Measurements from ENCODE around the gene MXD3.
"Not testable (repeated sequence)": the region's sequence is repeated elsewhere in the genome, so short reads cannot be mapped to it uniquely, and the experiment has no call there.

Gene MXD3

DNA sequence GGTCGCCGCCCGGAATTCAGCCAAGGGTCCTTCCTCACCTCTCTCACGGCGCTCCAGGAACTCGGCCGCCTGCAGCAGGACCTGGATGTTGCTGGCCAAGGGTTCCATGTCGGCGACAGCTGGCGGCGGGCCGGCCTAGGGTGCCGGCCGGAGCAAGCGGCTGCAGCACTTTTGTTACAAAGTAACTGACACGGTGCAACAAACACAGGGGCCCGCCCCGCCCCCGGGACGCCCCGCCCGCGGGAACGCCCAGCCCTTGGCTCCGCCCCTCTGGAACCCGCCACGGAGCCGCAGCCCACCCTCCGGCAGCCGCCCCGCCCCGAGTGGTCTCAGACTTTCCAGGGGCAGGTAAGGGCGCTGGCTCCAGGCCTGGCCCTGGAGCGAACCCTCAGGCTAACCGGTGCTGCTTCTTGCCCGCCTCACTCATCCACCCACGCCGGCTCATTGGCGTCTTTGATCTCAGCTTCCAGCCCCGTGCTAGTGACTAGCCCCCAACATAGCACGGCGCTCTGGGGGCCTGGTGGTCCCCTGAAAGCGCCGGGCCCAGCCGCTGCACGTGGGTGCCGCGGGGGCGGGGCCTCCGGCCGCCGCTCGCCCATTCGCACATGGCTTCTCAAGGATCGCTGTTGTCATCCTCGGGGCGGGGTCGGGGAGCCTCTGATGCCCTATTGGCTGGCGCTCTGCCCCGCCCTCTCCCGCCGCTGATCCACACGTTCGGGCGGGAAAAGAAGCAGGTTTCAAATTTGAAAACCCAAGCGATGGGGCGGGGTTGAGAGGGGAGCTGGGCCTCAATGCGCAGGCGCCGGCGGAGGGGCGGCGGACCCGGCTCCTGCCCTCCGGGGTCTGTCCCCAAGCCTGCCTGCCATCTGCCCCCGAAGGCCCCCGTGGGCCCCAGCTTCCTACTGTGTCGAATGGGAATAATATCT is at the start of gene MXD3:
Gene MXD3, minus strand, starts transcription at position 176 of the 926 bp plus-strand sequence. Its CDS starts 68 bp downstream, at position 108.
- DNase-seq, result no peak

DNA sequence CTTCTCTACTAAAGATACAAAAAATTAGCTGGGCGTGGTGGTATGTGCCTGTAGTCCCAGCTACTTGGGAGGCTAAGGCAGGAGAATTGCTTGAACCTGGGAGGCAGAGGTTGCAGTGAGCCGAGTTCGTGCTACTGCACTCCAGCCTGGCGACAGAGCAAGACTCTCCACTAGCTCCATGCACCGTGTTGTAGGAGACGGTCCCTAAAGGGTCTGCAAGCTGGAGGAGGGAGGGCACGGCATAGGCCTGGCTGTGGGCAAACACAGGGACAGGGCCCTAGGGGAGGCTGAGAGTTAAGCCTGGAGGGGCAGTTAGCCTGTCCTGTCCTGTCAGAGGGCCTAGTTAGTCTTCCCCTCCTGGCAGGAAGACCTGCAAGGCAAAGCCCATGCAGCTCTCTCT is 49.0 kb upstream of the MXD3 start:
- not testable (repeated sequence) for DNase-seq

GRCh38 chr5:177359860-177360259 is 48.2 kb upstream of the MXD3 start:
- no peak for DNase-seq

DNA sequence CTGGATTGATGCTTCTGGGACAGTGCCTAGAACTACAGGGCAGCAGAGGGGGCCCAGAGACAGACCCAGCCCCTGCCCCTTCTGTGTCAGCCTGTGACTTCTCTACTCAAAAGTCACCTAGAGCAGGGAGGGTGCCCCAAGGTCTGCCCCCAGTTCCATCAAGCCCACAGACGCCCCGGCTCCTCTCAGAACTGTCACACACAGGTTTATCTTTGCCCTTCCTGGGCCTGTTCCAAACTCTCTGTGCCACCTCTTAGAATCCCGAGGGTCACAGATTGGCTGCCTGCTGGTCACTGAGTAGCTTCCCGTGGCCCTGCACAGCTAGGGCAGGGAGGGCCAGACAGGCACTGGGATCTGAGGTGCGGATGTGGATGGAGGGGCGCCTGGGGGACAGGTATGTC is 47.8 kb upstream of the MXD3 start:
- DNase-seq, result no peak

- DNase-seq, result no peak
These were observed 46.7 kb upstream of the MXD3 start for GRCh38 chr5:177358370-177358819.

DNA sequence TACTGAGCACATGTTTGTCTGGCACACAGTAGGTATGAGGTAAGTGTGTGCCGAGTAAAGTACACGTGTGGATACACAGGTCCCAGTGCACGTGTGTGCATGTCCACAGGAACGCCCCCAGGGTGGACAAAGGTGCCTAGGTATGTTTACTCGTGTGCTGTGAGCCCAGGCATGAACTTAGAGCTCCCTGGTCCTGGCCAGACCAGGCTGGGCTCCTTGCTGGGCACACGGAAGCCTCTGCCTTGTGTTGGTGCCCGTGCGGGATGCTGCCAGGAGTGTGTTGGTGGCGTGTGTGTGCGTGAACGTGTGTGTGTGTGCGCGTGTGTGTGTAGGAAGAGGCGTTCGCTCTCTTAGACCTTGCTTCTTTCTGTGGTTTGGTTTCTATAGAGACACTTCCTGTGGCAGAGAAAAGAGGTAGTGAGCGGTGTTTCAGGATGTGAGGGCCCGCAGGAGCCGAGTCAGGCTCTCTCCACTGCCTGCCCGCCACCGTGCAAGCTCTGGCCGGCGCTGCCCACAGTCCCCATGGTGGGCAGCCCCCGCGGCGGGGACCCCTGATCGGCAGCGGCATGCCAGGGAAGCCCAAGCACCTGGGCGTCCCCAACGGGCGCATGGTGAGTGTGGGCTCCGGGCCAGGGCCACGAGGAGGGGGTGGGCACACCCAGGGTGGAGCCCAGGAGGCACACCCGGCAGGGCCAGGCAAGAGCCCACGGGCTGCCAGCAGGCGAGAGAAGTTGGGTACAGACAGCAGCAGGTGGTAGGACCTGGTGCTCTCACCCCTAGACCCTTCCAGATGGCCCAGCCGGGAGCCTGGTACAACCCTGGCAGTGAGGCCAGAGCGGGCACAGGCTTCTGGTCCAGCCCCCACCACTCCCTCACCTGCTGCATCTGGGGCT is 46.0 kb upstream of the MXD3 start, which contains the start of gene RGS14:
Gene RGS14, plus strand, starts transcription at position 466 of the 893 bp plus-strand sequence. Its CDS starts 101 bp downstream, at position 567.
- DNase-seq, result no peak

DNA sequence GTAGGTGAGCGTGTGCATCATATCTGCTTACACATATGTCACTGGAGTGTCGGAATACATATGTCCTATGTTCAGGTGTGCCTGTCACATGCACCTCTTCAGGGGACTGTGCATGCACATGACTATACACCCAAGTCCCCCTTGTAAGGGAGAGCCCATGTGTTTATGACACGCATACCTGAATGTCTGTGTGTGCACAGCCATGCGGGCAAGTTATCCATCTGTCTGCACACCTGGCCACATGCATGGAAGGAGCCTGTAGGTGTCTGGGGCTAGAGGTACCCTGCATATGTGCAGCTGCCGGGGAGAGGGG is 45.4 kb upstream of the MXD3 start:
- no peak for DNase-seq

- DNase-seq, result no peak
These were observed 45.0 kb upstream of the MXD3 start for GRCh38 chr5:177356746-177357145.

GRCh38 chr5:177355868-177356168 is 44.1 kb upstream of the MXD3 start:
- no peak for DNase-seq

DNA sequence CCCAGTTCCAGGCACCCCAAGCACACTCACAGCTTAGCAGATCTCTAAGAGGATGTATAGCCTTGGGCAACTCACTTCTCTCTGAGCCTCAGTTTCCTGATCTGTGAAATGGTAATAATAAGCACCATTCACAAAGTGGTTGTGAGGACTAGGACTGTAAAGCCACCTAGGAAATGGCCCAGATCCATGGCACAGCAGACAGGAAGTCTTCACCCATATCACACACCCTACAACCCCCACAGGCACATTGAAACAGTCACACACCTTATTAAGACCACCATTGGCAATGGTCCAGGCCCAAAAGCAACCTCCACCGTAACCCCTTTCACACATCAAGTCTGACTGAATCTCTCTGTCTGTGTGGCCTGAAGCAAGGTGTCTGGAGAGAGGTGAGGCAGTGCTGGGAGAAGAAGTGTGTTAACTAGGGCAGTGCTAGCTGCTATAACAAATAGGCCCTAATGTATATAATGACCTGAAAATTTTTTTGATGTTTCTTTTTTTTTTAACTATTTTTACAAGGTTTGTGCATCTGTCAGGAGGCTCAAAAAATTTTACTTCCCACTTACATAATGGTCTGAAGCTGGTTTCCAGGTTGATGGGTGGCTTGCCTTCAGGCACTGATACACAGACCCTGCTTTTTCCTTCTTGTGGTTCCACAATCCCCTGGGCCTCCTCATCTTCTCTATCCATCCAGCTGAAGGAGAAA is 43.6 kb upstream of the MXD3 start:
- DNase-seq, result no peak

DNA sequence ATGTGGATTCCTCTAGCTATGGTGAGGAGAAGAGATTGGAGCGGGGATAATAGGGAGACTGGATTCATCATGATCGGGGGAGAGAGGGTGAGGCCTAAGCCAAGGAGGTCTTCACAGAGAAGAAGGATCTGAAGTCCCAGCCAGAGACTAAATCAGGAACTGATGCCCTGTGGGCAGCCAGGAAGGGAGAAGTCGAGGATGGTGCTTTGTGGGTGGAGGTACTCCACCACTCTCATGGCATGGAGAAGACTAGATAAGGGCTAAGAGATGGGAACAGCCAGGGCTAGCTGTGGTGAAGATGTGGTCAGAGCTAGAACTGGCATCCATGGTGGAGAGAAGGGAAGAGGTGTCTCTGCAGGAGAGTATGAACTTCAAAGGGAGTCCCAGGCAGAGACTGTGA is 43.0 kb upstream of the MXD3 start:
- DNase-seq, result no peak

DNA sequence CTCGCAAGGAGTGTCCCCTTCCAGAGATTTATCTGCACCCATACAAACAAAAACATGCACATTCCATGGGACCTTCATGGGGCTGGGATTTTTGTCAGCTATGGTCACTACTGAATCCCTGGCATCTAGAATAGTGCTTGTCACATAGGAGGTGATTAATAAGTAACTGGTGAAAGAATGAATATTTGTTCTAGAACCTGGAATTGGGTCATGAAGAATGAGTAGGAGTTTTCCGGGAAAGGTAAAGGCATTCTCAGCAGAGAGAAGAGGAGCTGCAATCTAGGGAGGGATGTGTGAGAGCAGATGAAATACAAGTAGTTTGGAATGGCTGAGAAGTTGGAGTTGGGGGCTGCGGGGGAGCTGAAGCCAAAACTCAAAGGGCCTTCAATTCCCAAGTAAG is 42.6 kb upstream of the MXD3 start:
- DNase-seq, result no peak

DNA sequence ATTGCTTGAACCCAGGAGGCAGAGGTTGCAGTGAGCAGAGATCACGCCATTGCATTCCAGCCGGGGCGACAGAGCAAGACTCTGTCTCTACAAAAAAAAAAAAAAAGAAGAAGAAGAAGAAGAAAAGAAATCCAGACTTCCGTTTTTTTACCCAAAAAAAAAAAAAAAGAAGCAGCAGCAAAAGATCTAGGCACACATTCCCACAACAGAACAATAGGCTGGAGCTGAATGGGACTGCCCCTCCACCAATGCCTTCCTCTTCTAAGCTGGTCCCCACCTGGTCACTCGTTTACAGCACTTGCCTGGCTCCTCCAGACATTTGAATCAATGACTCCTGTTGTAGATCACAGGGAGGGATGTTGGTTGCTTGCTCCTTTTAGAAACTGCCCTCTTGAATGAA is 41.4 kb upstream of the MXD3 start:
- DNase-seq, result no peak

DNA sequence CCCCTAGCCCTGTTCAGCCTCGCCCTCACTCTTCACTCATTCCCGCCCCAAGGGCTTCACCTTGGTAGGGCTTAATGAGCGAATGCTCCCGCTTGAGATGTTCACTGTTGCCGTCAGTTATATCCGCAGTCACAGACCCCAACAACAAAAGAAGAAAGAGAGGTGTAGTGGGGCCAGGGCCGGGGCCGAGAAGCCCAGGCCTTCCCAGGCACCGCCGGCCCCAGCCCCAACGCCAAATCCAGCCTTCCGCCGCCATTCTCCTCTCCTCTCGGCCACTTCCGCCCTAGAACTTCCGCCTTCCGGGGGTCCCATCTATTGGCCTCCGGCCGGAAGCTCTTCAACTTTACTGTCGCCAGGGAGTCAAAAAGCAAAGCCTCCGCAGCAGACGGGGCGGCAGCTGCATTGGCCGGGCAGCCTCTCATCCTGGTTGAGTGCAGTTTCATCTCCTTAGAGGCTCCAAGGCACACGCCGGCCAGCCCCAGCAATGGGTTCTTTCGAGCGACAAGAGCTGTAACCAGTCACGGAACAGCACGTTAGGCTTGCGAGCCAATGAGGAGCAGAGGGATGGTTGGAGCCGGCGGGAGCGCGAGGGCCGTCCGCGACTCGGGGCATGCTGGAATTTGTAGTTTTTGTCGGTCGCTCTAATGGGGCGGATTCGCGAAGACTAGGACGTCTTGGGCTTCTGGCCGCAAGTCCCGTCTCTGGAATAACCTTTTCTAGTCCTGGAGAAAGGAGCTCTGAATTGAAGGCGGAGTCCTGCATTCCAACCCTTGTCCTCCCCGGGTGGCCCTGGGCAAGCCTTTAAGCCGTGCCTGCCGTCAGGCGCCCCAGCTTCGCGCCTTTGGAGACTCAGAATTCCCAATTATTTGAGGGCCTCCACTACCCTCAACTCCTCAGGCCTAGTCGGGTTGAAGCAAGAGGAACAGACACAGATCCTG is 40.0 kb upstream of the MXD3 start, which contains the start of gene LMAN2:
Gene LMAN2, minus strand, starts transcription at position 277 of the 938 bp plus-strand sequence. Its CDS starts 21 bp downstream, at position 256.
- no peak for DNase-seq

- DNase-seq, result no peak
These were observed 39.2 kb upstream of the MXD3 start for GRCh38 chr5:177350776-177351391.

- no peak for DNase-seq
These were observed 38.1 kb upstream of the MXD3 start for GRCh38 chr5:177349762-177350161.

- no peak for DNase-seq
These were observed 37.6 kb upstream of the MXD3 start for GRCh38 chr5:177349362-177349647.

- DNase-seq, result no peak
These were observed 36.0 kb upstream of the MXD3 start for GRCh38 chr5:177347699-177348098.

- no peak for DNase-seq
These were observed 35.1 kb upstream of the MXD3 start for GRCh38 chr5:177346820-177347219.

DNA sequence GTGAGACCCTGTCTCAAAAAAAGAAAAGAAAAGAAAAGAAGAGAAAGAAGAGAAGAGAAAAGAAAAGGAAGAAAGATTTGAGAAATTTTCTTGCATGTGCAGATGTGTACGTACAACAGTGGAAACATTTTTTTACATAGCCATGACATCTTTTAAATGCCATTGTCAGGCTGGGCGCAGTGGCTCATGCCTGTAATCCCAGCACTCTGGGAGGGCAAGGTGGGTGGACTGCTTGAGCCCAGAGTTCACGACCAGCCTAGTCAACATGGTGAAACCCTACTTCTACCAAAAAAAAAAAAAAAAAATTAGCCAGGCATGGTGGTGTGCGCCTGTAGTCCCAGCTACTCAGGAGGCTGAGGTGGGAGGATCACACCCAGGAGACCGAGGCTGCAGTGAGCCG is 33.2 kb upstream of the MXD3 start:
- no peak for DNase-seq

- no peak for DNase-seq
These were observed 32.1 kb upstream of the MXD3 start for GRCh38 chr5:177343777-177344176.

- DNase-seq, result not testable (repeated sequence)
These were observed 31.3 kb upstream of the MXD3 start for GRCh38 chr5:177343000-177343399.

Measured in cortex of kidney (tissue), 1 donor.